Spleen (tissue), 11 donors: Measurements from ENCODE around the gene ZNF675. TPM values are rescaled to one million over a fixed set of nuclear protein-coding genes. Genes with fewer than 3 reads are reported as not detected.
"Not testable (repeated sequence)": the region's sequence is repeated elsewhere in the genome, so short reads cannot be mapped to it uniquely, and the experiment has no call there.

ENCODE experiments used
- DNase-seq: peaks from one replicate; pipeline ENCODE4 v3.0.0-alpha.2; 2020
- H3K27ac ChIP-seq, 8 donors: fragments of 200-600 bp; sonication (generic) in 7 of 8; 1 replicate in 4 of 8; 2 replicates in 4 of 8; pipeline versions ENCODE4 v1.5.0 to v1.8.0; 2016 to 2021; ENCODE audit warnings: inconsistent platforms in 4 of 8, mild to moderate bottlenecking in 4 of 8, moderate library complexity in 1 of 8
- H3K27me3 ChIP-seq, 7 donors: fragments of 200-600 bp; sonication (generic) in 6 of 7; replicated peaks in 1 of 7; 1 replicate in 4 of 7; 2 replicates in 3 of 7; pipeline versions ENCODE4 v1.5.0 to v1.8.0; 2016 to 2021; ENCODE audit warnings: inconsistent platforms in 3 of 7, mild to moderate bottlenecking in 1 of 7
- H3K36me3 ChIP-seq, 6 donors: fragments of 200-600 bp; sonication (generic) in 5 of 6; 1 replicate in 4 of 6; 2 replicates in 2 of 6; pipeline versions ENCODE4 v1.5.0 to v1.8.0; 2016 to 2021; ENCODE audit warnings: inconsistent platforms in 2 of 6
- H3K4me1 ChIP-seq, 6 donors: fragments of 200-600 bp; sonication (generic) in 5 of 6; 1 replicate in 3 of 6; 2 replicates in 3 of 6; pipeline versions ENCODE4 v1.5.0 to v1.8.0; 2016 to 2021; ENCODE audit warnings: inconsistent platforms in 3 of 6
- H3K4me3 ChIP-seq, 8 donors: fragments of 200-600 bp; sonication (generic) in 7 of 8; 1 replicate in 4 of 8; 2 replicates in 4 of 8; pipeline versions ENCODE4 v1.5.0 to v1.8.0; 2016 to 2021; ENCODE audit warnings: inconsistent platforms in 4 of 8, mild to moderate bottlenecking in 4 of 8, moderate library complexity in 2 of 8
- H3K9me3 ChIP-seq, 8 donors: fragments of 200-600 bp; sonication (generic) in 7 of 8; 1 replicate in 4 of 8; 2 replicates in 4 of 8; pipeline versions ENCODE4 v1.5.0 to v1.8.0; 2016 to 2021; ENCODE audit warnings: inconsistent platforms in 4 of 8
- POLR2A ChIP-seq, 3 donors: fragments of 450-650 bp; IDR thresholded peaks; one replicate each; pipeline ENCODE4 v1.5.1; 2017; ENCODE audit warnings: antibody characterized with exemption in 3 of 3, mild to moderate bottlenecking in 1 of 3
- POLR2AphosphoS5 ChIP-seq, 3 donors: sonication (generic); formaldehyde crosslinking; IDR thresholded peaks; one replicate each; pipeline ENCODE4 v1.5.1; 2017; ENCODE audit warnings: antibody characterized with exemption in 3 of 3
- WGBS, 5 donors: extraction: QIAGEN DNeasy Blood & Tissue Kit in 3 of 5; methylation state at CpG; one replicate each; pipeline versions ENCODE4 v1.1.5 to v1.1.7; 2013 to 2018; 5-methylcytosine and 5-hydroxymethylcytosine counted together
- intact Hi-C: fragments of 100-400 bp; cut with DNase I; formaldehyde crosslinking; loops from one replicate; pipeline ENCODE4 v1.15.0; 2023; ENCODE audit warnings: low total_unique reads
- polyA plus RNA-seq, 3 donors: library from polyadenylated mRNA; stranded (reverse); fragments of 200-250 nt; gene quantifications; one replicate each; pipeline ENCODE4 v1.2.1, GENCODE V29; 2013
- total RNA-seq, 7 donors: library from RNA; depleted of rRNA in 3 of 7; stranded (reverse); fragments of >200 nt in 3 of 7; fragmentation: NEBNext Ultra II Directional in 4 of 7; extraction: Animal tissue kit (Norgen Biotek cat#: 25700) in 4 of 7; gene quantifications; one replicate each; pipeline versions ENCODE4 v1.1.0 to v1.2.1, GENCODE V29; 2016 to 2021
- TF ChIP-seq, protein P1 (sequence below), 11 experiments: fragments of 200-600 bp in 7 of 11; fragments of 450-650 bp in 4 of 11; sonication (generic) in 4 of 11; IDR thresholded peaks in 8 of 11; conservative IDR thresholded peaks in 3 of 11; 1 replicate in 7 of 11; 2 replicates in 4 of 11; pipeline versions ENCODE4 v1.4.0 to v1.8.0; 2016 to 2021; ENCODE audit warnings: antibody characterized with exemption in 11 of 11, inconsistent platforms in 4 of 11, mild to moderate bottlenecking in 1 of 11
- donor health status: healthy with polysubstance abuse.
- donor health status: DM: no; HTN: no; CAD: no; lungs with moderate emphysema.
- donor health status: DM: no; HTN: no; CAD: no.
- donor health status: Bipolar disorder and iron deficiency.
- donor health status: healthy.
- donor health status: DM: no; HTN: no; CAD: no.
- donor health status: DM: yes; HTN: yes; CAD: no.

The ZNF675 gene
- total and polyA plus RNA-seq, 10 donors = 5.4 to 38.8 (median 18.4) TPM

- peaks cover 0 to 38% (median 0%) of the 10 kb centered on the region in 8 donors for H3K9me3 ChIP-seq
- H3K36me3 ChIP-seq = no peaks in the 10 kb centered on the region
- 73 to 91% (median 78%) methylated on average over 6 of the region's 6 CpGs for WGBS, 5 donors
- no peaks in the 10 kb centered on the region for H3K27me3 ChIP-seq
- H3K27ac ChIP-seq = no peak overlapping the region
- H3K4me3 ChIP-seq = no peak overlapping the region
- H3K4me1 ChIP-seq = no peaks in the 10 kb centered on the region
- intact Hi-C loops = no loop called here
- no peak for TF ChIP-seq POLR2AphosphoS5 (IDR thresholded peaks at IDR 0.05)
- no peak for DNase-seq
Observed at GRCh38 chr19:23698711-23699520, 11.9 kb upstream of the ZNF675 start.

DNA sequence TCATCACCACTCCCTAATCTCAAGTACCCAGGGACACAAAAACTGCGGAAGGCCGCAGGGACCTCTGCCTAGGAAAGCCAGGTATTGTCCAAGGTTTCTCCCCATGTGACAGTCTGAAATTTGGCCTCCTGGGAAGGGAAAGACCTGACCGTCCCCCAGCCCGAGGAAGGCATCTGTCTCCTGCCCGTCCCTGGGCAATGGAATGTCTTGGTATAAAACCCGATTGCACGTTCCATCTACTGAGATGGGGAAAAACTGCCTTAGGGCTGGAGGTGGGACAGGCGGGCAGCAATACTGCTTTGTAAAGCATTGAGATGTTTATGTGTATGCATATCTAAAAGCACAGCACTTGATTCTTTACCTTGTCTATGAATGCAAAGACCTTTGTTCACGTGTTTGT, 5.9 kb upstream of the ZNF675 start:
- H3K9me3 ChIP-seq, intact Hi-C loops, H3K27ac ChIP-seq, H3K4me3 ChIP-seq, H3K36me3 ChIP-seq, DNase-seq, H3K4me1 ChIP-seq, H3K27me3 ChIP-seq: not testable (repeated sequence)
- WGBS, 5 donors = 69 to 84% (median 79%) methylated on average over 6 to 9 of the region's 9 CpGs

DNA sequence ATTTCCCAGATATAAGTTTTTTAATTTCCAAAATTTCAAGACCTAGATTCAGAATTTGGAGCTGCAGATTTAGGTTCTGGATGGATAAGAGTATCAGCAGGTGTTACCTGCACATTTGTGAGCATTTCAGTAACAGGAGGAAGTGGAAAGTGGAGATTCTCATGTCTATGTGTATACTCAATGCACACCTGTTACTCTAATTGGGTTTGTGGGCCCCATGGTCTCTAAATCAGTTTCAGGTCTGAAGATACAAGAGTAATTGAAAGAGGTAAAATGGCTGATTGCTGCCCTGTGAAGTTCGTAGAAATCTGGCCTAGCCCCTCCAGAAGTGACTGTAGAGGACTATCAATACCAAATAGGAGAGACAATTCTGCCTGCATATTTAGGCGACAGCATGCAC, 13.9 kb downstream of the ZNF675 start:
- H3K27me3 ChIP-seq = no peaks in the 10 kb centered on the region
- H3K9me3 ChIP-seq = peaks cover 0 to 91% (median 56%) of the 10 kb centered on the region in 8 donors
- intact Hi-C loops = no loop called here
- H3K4me3 ChIP-seq = no peak overlapping the region
- peaks cover 0 to 8% (median 0%) of the 10 kb centered on the region in 6 donors for H3K4me1 ChIP-seq
- H3K27ac ChIP-seq = no peak overlapping the region
- TF ChIP-seq POLR2AphosphoS5 (IDR thresholded peaks at IDR 0.05) = no peak
- no peak for TF ChIP-seq POLR2A (IDR thresholded peaks at IDR 0.05)
- TF ChIP-seq, protein P1, sequence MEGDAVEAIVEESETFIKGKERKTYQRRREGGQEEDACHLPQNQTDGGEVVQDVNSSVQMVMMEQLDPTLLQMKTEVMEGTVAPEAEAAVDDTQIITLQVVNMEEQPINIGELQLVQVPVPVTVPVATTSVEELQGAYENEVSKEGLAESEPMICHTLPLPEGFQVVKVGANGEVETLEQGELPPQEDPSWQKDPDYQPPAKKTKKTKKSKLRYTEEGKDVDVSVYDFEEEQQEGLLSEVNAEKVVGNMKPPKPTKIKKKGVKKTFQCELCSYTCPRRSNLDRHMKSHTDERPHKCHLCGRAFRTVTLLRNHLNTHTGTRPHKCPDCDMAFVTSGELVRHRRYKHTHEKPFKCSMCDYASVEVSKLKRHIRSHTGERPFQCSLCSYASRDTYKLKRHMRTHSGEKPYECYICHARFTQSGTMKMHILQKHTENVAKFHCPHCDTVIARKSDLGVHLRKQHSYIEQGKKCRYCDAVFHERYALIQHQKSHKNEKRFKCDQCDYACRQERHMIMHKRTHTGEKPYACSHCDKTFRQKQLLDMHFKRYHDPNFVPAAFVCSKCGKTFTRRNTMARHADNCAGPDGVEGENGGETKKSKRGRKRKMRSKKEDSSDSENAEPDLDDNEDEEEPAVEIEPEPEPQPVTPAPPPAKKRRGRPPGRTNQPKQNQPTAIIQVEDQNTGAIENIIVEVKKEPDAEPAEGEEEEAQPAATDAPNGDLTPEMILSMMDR (IDR thresholded peaks at IDR 0.05 in 8 of 11, conservative IDR thresholded peaks at IDR 0.05 in 3 of 11) = no peak
- no peak for DNase-seq
- 92 to 96% (median 94%) methylated on average over 2 of the region's 2 CpGs for WGBS, 5 donors
- H3K36me3 ChIP-seq = peaks cover 0 to 71% (median 6%) of the 10 kb centered on the region in 6 donors

DNA sequence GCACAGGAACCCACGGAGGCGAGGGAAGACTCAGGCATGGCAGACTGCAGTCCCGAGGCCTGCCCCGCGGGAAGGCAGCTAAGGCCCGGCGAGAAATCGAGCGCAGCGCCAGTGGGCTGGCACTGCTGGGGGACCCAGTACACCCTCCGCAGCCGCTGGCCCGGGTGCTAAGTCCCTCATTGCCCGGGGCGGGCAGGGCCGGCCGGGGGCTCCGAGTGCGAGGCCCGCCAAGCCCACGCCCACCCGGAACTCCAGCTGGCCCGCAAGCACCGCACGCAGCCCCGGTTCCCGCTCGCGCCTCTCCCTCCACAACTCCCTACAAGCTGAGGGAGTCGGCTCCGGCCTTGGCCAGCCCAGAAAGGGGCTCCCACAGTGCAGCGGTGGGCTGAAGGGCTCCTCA, 18.4 kb downstream of the ZNF675 start:
- peaks cover under 1 to 91% (median 61%) of the 10 kb centered on the region in 8 donors for H3K9me3 ChIP-seq

DNA sequence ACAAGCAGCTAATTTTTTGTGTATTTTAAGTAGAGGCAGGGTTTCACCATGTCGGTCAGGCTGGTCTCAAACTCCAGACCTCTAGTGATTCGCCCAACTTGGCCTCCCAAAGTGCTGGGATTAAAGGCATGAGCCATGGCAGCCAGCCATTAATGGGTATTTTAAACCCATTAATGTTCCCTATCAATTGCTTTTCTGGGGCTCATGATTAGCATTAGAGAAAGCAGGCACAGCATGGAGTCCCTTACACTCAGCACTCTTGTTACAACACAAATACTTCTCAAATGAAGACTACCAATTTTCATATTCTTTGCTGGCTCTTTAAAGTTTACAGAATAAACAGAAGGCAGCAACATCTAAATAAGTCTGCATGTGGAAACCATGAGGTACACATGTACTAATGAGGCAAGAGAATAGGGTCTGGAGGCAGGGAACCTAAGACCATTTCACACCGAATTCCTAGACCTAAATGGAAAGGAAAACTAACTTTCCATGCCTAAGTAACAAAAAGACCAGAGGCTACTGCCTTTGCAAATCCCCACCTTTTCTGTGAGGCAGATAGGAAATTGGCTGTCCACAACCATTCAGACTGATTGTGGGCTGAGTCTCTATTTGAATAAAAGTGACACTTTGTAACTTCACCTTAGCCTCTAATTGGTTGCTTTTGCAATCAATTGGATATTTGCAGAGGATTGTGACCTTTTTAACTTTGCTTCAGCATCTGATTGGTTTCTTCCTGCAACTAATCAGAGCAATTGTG, 21.2 kb downstream of the ZNF675 start:
- H3K9me3 ChIP-seq = peaks cover 11 to 93% (median 77%) of the 10 kb centered on the region in 8 donors
- 51 to 84% (median 58%) methylated on average over 2 to 3 of the region's 3 CpGs for WGBS, 5 donors
- TF ChIP-seq, protein P1 (IDR thresholded peaks at IDR 0.05 in 8 of 11, conservative IDR thresholded peaks at IDR 0.05 in 3 of 11) = no peak
- TF ChIP-seq POLR2A (IDR thresholded peaks at IDR 0.05) = no peak
- no peak for TF ChIP-seq POLR2AphosphoS5 (IDR thresholded peaks at IDR 0.05)
- H3K27ac ChIP-seq = no peak overlapping the region
- no peaks in the 10 kb centered on the region for H3K27me3 ChIP-seq
- H3K36me3 ChIP-seq = peaks cover 17 to 98% (median 46%) of the 10 kb centered on the region in 6 donors
- DNase-seq = no peak
- intact Hi-C loops = no loop called here
- no peak overlapping the region for H3K4me3 ChIP-seq
- H3K4me1 ChIP-seq = no peaks in the 10 kb centered on the region

More for the DNA sequence above, 18.4 kb downstream of the ZNF675 start:
- H3K27me3 ChIP-seq, intact Hi-C loops, H3K4me1 ChIP-seq, H3K4me3 ChIP-seq, H3K27ac ChIP-seq, DNase-seq: not testable (repeated sequence)
- 83 to 97% (median 89%) methylated on average over 6 to 32 of the region's 32 CpGs for WGBS, 5 donors
- peaks cover 0 to 96% (median 18%) of the 10 kb centered on the region in 6 donors for H3K36me3 ChIP-seq

DNA sequence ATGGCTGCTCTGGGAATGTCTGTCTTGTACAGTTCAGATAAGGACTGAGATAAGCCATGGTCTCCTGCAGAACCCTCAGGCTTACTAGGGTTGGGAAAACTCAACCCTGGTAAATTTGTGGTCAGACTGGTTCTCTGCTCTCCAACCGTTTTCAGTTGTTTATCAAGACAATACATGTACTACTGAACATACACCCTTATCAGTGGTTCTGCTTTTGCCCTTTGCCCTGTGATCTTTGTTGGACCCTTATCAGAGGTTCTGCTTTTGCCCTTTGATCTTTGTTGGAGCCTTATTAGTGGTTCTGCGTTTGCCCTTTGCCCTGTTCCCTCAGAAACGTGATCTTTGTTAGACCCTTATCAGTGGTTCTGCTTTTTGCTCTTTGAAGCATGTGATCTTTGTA, 37.2 kb downstream of the ZNF675 start:
- H3K4me1 ChIP-seq, H3K27me3 ChIP-seq, DNase-seq, intact Hi-C loops, H3K27ac ChIP-seq, H3K4me3 ChIP-seq: not testable (repeated sequence)
- H3K36me3 ChIP-seq = peaks cover 12 to 27% (median 18%) of the 10 kb centered on the region in 6 donors
- 69 to 74% (median 71%) methylated on average over 3 of the region's 3 CpGs for WGBS, 5 donors
- peaks cover 16 to 100% (median 99%) of the 10 kb centered on the region in 8 donors for H3K9me3 ChIP-seq
